K562 (cell line): ENCODE results near the gene EID2. TPM values are rescaled to one million over a fixed set of nuclear protein-coding genes. Genes with fewer than 3 reads are reported as not detected.

ENCODE experiments used
- ASH1L ChIP-seq: fragments of 450-650 bp; IDR thresholded peaks from 2 replicates; pipeline ENCODE4 v1.6.1; 2018; ENCODE audit warnings: borderline replicate concordance, mild to moderate bottlenecking, low read depth; ENCODE audit not compliant: partially characterized antibody
- ATF2 ChIP-seq: sonication (generic); formaldehyde crosslinking; IDR thresholded peaks from 2 replicates; pipeline ENCODE4 v1.8.1; 2022; ENCODE audit warnings: missing genetic modification reagents
- CHD4 ChIP-seq: fragments of 200-600 bp; sonication (generic); IDR thresholded peaks from 3 replicates; pipeline ENCODE4 v1.6.1; 2012; ENCODE audit warnings: low read depth, mild to moderate bottlenecking, mixed read lengths, low read length, inconsistent platforms; ENCODE audit not compliant: insufficient read depth, insufficient replicate concordance, poor library complexity, severe bottlenecking
- DIDO1 ChIP-seq: fragments of 450-650 bp; IDR thresholded peaks from 2 replicates; pipeline ENCODE4 v1.6.1; 2016; ENCODE audit warnings: low read depth, missing biosample characterization, missing genetic modification characterization
- GTF3C2 ChIP-seq: IDR thresholded peaks from 3 replicates; pipeline ENCODE4 v1.6.1; 2011; ENCODE audit warnings: borderline replicate concordance, mild to moderate bottlenecking, moderate library complexity; ENCODE audit not compliant: insufficient read length; ENCODE audit errors: extremely low read depth
- POLR2AphosphoS2 ChIP-seq: IDR thresholded peaks from 2 replicates; pipeline ENCODE4 v1.6.1; 2012; ENCODE audit warnings: low read length, improper control_type of control experiment
- SMC3 ChIP-seq: conservative IDR thresholded peaks from 2 replicates; pipeline ENCODE4 v1.6.1; 2011; ENCODE audit warnings: low read depth, low read length, improper control_type of control experiment; ENCODE audit not compliant: insufficient read depth
- SRSF7 ChIP-seq: fragments of 200-400 bp; formaldehyde crosslinking; optimal IDR thresholded peaks from 2 replicates; pipeline ENCODE3; 2017; ENCODE audit warnings: mild to moderate bottlenecking, low read depth, low read length
- UBTF ChIP-seq, 2 experiments: IDR thresholded peaks; 2 replicates each; pipeline ENCODE4 v1.6.1; 2012; ENCODE audit warnings: improper control_type of control experiment in 2 of 2, low read depth in 2 of 2, low read length in 2 of 2, borderline replicate concordance in 1 of 2
- ZNF140 ChIP-seq: fragments of 250-450 bp; sonication (Bioruptor Pico); IDR thresholded peaks from 2 replicates; pipeline ENCODE4 v1.8.0; 2021; ENCODE audit warnings: moderate library complexity, mild to moderate bottlenecking, inconsistent platforms
- ZNF586 ChIP-seq: fragments of 450-650 bp; formaldehyde crosslinking; conservative IDR thresholded peaks from 2 replicates; pipeline ENCODE4 v1.4.0; 2020; ENCODE audit warnings: mild to moderate bottlenecking, moderate library complexity
- polyA plus RNA-seq, 8 experiments: library from polyadenylated mRNA; depleted of rRNA in 4 of 8; stranded (reverse) in 5 of 8; unstranded in 3 of 8; fragments of >200 nt; fragmentation: Nextera tagmentation in 2 of 8; fragmentation: Illumina TruSeq in 1 of 8; extraction: Ambion mirVana in 2 of 8; extraction: Trizol in 1 of 8; gene quantifications; 2 replicates each; pipeline versions ENCODE4 v1.2.1 to v1.2.3, GENCODE V29; 2011 to 2014; ENCODE audit warnings: inconsistent platforms in 1 of 8, missing spikeins in 1 of 8
- total RNA-seq, 7 experiments: library from RNA; depleted of rRNA in 6 of 7; stranded (reverse); fragments of >200 nt in 6 of 7; fragmentation: Illumina TruSeq in 2 of 7; extraction: Trizol in 2 of 7; gene quantifications; 2 replicates each; pipeline versions ENCODE4 v1.2.1 to v1.2.3, GENCODE V29; 2011 to 2021; ENCODE audit warnings: low replicate concordance in 1 of 7
- TF ChIP-seq, protein P1 (sequence below): fragments of 450-650 bp; IDR thresholded peaks from 2 replicates; pipeline ENCODE4 v1.7.1; 2018; ENCODE audit warnings: mild to moderate bottlenecking, low read depth; ENCODE audit not compliant: partially characterized antibody
- TF ChIP-seq, protein P2 (sequence below): fragments of 250-450 bp; sonication (Bioruptor Pico); IDR thresholded peaks from 2 replicates; pipeline ENCODE4 v1.9.0; 2021; ENCODE audit warnings: mild to moderate bottlenecking, inconsistent platforms

EID2 gene
- total and polyA plus RNA-seq, 9 of the 15 experiments (the other 6 are each of a cell fraction or from before 2014, with no cell fraction given), result 2.5 to 18.5 (median 11.3) TPM

DNA sequence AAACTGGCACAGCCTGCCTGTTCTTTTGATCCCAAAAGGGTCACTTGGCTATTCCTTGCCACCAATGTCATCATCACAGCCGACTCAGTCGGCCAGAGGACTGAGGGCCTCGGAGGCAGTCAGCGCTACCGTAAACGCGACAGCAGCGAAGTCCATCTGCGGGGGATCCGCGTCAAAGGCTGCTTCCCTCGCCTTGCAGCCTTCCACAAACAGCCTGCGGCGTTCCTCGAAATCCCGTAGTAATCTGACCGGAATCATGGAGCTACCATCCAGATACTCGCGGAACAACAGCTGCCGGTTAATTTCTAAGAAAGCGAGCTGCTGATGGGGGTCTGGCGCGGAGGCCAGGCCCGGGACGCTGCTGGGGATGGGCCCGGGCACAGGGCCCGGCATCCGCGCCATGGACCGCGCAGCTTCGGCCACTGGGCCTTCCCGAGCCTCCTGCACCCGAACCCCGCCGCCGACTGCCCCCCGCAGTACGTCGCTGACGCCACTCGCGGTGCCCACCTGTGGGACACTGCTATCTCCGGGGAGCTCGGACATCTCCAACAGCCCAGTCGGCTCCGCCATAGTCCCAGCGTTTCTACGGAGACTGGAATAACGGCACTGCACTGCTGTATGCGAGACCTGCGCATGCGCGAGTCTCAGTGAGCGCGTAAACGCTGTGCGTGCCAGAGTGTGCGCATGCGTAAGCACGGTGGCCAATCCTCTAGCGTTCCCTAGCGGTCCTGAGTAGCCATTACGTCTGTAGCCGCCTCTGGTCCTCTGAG is 7.5 kb downstream of the EID2 start, which contains the start of gene EID2B (continued):
- TF ChIP-seq, protein P1, sequence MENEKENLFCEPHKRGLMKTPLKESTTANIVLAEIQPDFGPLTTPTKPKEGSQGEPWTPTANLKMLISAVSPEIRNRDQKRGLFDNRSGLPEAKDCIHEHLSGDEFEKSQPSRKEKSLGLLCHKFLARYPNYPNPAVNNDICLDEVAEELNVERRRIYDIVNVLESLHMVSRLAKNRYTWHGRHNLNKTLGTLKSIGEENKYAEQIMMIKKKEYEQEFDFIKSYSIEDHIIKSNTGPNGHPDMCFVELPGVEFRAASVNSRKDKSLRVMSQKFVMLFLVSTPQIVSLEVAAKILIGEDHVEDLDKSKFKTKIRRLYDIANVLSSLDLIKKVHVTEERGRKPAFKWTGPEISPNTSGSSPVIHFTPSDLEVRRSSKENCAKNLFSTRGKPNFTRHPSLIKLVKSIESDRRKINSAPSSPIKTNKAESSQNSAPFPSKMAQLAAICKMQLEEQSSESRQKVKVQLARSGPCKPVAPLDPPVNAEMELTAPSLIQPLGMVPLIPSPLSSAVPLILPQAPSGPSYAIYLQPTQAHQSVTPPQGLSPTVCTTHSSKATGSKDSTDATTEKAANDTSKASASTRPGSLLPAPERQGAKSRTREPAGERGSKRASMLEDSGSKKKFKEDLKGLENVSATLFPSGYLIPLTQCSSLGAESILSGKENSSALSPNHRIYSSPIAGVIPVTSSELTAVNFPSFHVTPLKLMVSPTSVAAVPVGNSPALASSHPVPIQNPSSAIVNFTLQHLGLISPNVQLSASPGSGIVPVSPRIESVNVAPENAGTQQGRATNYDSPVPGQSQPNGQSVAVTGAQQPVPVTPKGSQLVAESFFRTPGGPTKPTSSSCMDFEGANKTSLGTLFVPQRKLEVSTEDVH, result no peak
- TF ChIP-seq DIDO1 (no peak), ZNF140 (no peak), GTF3C2 (no peak), POLR2AphosphoS2 (peak; percentile 59; the same call in 1 of the 2 replicates), UBTF (IDR thresholded peaks at IDR 0.05; ENCODE audit: borderline replicate concordance in 1 of 2, low read depth in 2 of 2, low read length in 2 of 2) (0 out of 4 replicates have a peak, but pooled peaks have one; percentile 25 to 78), ASH1L (no peak), CHD4 (no peak), ATF2 (CRISPR knock-in tag) (no peak), SRSF7 (no peak), SMC3 (peak; percentile 95), ZNF586 (CRISPR knock-in tag) (no peak)
- TF ChIP-seq, protein P2, sequence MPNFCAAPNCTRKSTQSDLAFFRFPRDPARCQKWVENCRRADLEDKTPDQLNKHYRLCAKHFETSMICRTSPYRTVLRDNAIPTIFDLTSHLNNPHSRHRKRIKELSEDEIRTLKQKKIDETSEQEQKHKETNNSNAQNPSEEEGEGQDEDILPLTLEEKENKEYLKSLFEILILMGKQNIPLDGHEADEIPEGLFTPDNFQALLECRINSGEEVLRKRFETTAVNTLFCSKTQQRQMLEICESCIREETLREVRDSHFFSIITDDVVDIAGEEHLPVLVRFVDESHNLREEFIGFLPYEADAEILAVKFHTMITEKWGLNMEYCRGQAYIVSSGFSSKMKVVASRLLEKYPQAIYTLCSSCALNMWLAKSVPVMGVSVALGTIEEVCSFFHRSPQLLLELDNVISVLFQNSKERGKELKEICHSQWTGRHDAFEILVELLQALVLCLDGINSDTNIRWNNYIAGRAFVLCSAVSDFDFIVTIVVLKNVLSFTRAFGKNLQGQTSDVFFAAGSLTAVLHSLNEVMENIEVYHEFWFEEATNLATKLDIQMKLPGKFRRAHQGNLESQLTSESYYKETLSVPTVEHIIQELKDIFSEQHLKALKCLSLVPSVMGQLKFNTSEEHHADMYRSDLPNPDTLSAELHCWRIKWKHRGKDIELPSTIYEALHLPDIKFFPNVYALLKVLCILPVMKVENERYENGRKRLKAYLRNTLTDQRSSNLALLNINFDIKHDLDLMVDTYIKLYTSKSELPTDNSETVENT (CRISPR knock-in tag), result no peak; the same call in 1 of the 2 replicates
